ENCODE data around the gene CTXN1.

DNA sequence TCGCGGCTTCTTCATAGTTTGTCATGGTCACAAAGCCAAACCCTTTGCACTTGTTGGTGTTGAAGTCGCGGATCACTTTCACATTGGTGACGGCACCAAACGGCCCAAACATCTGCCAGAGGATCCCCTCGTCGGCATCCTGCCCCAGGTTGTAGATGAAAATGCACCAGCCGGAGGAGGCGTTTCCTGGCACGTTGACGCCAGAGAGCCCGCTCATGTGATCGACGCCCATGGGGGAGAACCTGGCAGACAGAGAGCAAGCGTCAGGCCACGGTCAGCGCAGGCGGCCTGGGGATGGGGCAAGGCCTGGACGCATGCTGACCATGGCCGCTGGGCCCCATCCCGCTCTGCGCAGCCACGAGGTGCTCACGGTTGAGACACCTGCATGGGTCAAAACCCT, 37.6 kb upstream of the CTXN1 start:
- TF ChIP-seq POLR2A (IDR thresholded peaks at IDR 0.05) = no peak
- no peak for TF ChIP-seq CTCF (IDR thresholded peaks at IDR 0.05)
